CD4-positive, alpha-beta T cell treated with Interleukin-1 beta for 1 hour (primary cell): ENCODE measurements around the gene MRPS18B.

Experiments used
- DNase-seq, 2 donors: peaks; one replicate each; pipeline ENCODE4 v3.0.0-alpha.2; 2020 to 2022

MRPS18B gene

DNA sequence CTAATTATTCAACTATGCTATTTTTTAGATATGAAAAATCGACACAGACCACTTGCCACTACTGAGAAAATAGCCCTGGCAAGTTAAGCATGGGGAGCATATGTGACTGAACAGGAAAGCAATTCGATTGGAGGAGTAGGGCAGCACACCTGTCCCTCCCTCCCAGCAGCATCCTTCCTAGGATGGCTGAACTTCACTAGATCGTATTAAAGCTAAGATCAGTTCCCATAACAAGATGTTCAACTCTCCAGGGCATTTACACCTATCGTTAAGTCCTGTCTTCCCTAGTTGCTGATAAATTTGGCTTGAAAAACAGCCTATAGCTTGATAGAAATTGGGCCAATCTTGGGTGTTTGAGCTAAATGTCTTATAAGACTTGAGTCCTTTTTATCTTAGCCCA is 7.6 kb upstream of the MRPS18B start:
- no peak for DNase-seq

GRCh38 chr6:30611150-30611855 is 6.3 kb upstream of the MRPS18B start:
- no peak for DNase-seq

DNA sequence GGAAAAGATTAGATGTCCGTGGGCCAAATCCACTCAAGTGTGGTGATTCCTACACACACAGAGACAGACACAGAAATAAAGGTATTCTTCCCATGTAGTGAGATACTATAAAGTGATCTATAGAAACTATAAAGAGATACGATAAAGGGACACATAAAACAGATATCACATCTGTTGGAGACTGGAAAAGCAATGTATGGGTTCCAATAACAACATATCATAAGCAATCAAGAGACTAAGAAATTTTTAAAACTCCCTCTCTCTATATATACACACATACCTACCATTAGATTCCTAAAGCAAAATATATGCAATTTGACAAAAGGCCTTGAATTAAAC is 5.8 kb upstream of the MRPS18B start:
- no peak for DNase-seq

- no peak for DNase-seq
These were observed 5.4 kb upstream of the MRPS18B start for GRCh38 chr6:30612213-30612612.

GRCh38 chr6:30612687-30613248 is 4.9 kb upstream of the MRPS18B start:
- no peak for DNase-seq

DNA sequence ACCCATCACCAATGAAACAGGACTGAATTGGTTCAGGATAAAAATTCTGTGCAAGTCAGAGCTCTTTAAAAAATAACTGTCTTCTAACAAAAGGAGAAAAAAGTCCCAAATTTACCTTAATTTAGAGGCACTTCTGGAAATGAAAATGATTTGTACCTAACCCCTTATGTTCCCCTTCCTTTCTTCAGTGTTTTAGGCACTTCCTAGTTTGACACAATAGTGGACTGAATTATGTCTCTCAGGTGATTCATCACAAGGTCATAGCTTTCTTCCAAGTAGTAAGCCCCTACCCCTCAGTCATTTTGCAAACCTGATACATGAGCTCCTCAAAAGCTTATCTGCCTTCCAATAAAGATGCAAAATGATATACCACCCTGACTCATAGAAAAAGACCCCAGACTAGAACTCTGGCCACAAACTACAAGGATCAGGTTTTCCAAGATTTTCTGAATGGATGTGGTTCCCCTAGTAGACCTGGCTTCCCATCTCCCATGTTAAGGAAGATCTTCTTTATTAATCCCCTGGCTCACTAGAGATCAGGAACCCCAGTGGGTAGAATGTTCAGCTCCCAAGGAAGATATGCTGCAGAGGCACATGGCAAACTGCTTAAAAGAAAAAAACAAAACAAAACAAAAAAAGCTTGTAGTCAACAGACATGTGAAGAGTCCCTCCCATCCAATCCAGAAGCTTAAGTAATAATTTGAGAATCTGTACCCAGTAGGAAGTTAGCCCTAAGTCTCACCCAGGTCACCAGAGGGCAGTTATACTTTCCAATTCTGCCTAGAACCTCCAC is 4.2 kb upstream of the MRPS18B start:
- peak in 1 of 2 donors; percentile 25 for DNase-seq

GRCh38 chr6:30614044-30614842 is 3.4 kb upstream of the MRPS18B start:
- no peak for DNase-seq

DNA sequence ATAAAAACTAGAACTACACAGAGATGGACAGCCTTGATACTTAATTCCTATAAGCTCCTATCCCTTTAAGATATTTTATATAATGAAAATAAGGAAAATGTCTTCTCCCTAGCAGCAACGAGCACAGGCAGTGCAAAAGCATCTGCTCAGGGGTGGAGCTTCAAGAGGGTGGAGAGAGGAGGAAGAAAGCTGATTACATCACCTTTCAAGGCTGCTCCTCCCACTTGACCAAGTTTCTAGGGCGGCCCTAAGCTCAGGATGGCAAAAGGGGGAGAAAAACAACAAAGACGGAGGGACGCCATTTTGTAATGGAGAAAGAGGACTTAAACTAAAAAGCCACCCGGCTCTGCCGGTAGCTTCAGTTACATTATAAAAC is 2.8 kb upstream of the MRPS18B start:
- peak; percentile 94 to 96 for DNase-seq

DNA sequence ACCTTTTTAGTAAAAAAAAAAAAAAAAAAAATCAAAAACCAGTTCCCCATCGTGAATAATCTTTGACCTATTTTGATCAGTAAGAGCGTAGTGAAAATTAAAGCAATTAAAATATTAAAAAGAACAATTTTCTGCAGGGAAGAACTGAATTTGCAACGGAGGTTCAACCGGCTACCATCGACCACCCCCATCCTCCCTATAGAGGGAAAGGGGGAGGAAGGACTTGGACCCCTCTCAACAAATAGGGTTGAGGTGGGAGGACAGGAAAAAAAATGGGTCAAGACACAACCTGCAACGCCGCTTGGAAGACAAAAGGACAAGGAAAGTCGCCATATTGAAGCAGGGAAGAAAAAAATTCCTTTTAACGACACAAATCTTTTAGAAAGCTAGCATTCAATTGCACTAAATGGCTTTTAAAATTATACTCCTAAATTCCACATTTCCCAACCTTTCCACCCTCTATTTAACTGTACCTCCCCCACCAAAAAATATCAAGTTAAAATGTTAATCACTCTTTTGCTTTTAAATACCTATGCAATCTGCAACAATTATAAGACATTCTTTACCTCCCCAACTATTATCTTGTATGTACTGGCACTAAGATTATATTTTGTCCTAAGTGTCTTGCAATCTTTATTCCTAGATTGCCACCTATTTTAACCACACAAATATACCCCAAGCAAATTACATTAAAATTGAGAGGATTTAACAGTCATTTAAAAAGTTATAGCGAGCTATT is 2.3 kb upstream of the MRPS18B start:
- peak; percentile 51 to 69 for DNase-seq

DNA sequence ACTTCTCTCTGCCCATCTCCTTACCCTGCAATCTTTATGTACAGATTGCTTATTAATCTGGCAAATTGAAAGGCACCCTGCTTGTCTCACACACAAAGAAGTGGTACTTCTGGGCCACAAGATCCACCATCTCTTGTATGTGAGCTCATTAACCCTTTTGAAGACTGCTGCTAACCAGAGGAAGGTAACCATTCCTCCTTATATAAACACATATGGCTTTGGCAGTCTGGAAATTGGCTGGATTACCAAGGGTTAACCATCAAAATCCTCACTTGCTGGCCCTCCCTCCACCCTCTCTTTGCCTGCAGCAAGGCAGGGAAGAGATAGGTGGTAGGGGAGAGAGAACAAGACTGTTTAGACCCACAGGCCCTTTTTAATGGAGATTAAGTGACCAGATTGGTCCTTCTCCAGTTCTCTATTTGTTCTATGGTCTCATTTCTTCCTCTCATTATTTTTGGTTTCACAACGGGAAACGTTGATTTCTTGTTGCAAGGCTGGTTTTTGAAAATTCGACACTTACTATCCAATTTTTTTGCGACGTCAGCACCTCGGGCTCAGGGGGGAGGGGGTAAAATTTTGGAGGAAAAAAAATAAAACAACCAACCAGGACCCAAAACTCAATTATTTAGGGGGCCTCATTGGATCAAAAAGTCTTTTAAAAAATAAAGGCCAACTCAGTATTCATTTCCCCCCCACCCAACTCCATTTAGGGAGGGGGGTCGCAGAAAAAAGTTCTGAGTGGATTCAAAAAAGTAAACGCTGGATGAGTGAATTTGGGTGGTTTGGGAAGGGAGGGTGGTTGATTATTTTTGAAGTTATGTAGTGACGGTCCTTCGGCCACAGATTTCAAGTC is 1.5 kb upstream of the MRPS18B start:
- peak; percentile 58 to 73 for DNase-seq

DNA sequence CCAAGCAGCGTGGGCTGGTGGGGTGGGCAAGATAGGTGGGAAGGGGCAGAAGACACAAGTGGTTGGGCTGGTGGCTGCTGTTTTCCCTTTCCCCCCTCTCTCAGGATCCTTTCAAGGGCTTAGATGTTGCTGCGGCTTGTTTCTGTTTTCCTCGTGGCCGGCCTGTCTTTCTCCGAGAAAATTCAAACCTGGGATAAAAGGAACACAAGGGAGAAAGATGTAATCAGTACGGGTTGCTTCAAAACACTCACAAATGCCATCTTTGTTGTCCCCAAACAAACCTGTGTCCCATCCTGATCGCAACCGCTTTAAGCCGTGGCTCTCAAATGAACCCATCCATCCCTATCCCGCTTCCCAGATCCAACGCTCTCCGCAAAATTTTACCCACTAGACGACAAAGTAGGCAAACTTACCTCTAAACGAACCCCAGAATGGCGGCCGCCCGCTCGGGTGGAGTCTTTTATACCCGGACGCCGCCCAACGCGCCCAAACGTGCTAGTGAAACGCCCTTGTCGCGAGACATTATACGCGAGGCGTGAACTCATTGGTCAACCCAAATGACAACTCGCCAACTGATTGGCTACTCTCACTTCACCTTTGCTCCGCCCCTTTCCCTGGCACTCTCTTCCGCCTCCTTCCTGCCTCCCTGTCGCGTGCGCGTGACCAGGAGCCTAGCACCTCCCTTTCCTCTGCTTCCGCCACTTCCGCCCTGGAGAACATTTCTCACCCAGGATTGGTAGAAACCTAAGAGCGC is 652 bp upstream of the MRPS18B start, which contains the start of gene PPP1R10:
PPP1R10 (minus strand) TSS at position 433 of the 754 bp plus-strand sequence. CDS start 7,299 bp downstream, outside the sequence.
- DNase-seq = peak; percentile 100

GRCh38 chr6:30618270-30618797 is 694 bp downstream of the MRPS18B start:
- DNase-seq = no peak

GRCh38 chr6:30619561-30619960 is 1.9 kb downstream of the MRPS18B start:
- DNase-seq = no peak

DNA sequence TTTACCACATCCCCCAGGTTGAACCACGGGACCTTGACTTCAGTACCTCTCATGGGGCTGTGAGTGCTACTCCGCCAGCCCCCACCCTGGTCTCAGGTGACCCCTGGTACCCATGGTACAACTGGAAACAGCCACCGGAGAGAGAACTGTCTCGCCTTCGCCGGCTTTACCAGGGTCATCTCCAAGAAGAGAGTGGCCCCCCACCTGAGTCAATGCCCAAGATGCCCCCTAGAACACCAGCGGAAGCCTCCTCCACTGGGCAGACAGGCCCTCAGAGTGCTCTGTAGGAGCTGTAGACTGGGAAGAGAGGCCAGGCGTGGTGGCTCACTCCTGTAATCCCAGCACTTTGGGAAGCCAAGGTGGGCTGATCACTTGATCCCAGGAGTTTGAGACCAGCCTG is 7.9 kb downstream of the MRPS18B start:
- DNase-seq = no peak

DNA sequence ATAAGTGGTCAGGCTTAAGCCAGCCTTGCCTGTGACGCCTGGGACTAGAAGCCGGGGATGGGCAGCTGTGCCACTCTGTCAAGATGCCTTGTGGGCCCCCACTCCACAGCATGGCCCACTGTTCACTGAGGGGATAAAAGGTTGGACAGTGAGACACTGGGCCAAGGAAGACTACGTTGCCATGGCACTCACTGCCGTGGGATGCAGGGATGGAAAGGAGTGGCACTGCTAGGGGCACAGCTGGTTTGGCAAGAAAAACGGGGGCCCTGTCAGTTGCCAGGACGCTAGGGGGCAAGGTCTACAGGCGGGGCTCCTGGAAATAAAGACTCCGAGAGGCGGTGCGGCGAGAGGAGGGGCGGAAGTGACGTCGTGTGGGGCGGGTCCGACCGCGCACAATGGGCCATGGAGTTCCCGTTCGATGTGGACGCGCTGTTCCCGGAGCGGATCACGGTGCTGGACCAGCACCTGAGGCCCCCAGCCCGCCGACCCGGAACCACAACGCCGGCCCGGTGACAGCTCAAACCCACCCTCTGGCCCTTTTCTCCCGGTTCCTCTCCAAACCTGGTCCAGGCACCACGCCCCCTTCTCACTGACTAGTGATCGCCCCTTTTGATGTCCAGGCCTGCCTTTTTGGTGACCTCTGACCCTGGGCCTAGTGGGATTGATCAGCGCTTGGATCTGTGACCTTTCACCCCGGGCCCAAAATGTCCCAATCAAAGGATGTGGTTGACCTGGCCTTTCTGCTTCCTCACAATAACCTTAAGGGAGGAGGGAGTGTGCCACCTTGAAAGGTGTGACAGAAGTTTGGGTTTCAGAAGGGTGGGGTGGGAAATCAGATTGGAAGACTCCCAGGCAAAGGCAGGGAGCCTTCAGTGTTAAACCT is 9.1 kb downstream of the MRPS18B start, which contains the start of gene ATAT1:
ATAT1 (plus strand) TSS at position 391 of the 883 bp plus-strand sequence.
- peak; percentile 90 to 91 for DNase-seq

DNA sequence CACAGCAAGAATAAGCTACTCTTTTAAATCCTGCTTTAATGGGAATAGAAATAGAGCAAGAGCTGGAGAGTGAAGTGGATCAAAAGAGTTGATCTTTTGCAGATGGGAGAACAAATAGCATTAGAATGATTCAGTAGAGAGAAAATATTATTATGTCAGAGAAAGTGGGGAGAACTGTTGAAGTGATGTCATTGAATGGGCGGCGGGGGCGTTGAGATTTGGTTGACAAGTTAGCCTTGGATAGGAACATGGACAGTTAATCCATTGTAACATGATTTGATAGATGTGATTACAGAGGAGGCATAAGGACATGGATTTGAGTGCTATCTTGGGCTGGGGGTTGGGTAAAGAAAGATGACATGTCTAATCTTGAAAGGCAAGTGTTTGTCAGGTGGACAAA is 18.2 kb downstream of the MRPS18B start:
- no peak for DNase-seq

GRCh38 chr6:30640481-30640880 is 22.8 kb downstream of the MRPS18B start:
- DNase-seq = peak in 1 of 2 donors; percentile 8

DNA sequence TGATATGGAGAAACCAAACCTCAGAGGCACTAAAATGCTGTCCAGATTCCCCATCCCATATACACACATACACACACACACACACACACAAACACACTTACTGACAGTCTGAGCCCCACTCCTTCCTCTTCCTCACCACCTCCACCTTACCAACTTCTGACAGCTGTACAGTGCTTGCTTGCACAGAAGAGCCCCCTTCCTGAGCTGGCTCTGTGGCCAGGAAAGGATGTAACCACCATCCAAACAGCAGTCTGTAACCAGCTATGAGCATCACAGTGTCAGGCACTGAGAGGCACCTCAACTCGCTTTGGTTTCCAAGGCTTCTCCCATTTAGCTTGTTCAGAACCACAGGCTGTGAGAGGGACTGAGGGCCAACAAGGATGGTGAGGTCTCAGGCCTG is 23.4 kb downstream of the MRPS18B start:
- DNase-seq = no peak

GRCh38 chr6:30643656-30644055 is 26.0 kb downstream of the MRPS18B start:
- DNase-seq = no peak
